Endothelial cell (in vitro differentiated cells): ENCODE data around the gene CYRIA. TPM values are rescaled to one million over a fixed set of nuclear protein-coding genes. Genes with fewer than 3 reads are reported as not detected.
A peak's percentile ranks its signal among the peaks of the same experiment; 100 is the strongest.

Experiments used
- DNase-seq: peaks from one replicate; pipeline ENCODE4 v3.0.0; 2021; ENCODE audit warnings: low spot score
- H3K27ac Mint-ChIP-seq: one replicate; pipeline ENCODE4 v1.8.0; 2021; ENCODE audit warnings: mixed read lengths, inconsistent platforms; ENCODE audit not compliant: unreplicated experiment
- H3K27me3 Mint-ChIP-seq: one replicate; pipeline ENCODE4 v1.8.0; 2021; ENCODE audit warnings: mild to moderate bottlenecking, moderate library complexity, mixed read lengths, inconsistent platforms; ENCODE audit not compliant: unreplicated experiment
- H3K36me3 Mint-ChIP-seq: one replicate; pipeline ENCODE4 v1.8.0; 2021; ENCODE audit warnings: mild to moderate bottlenecking, low read depth, mixed read lengths, inconsistent platforms; ENCODE audit not compliant: unreplicated experiment
- H3K4me1 Mint-ChIP-seq: one replicate; pipeline ENCODE4 v1.8.0; 2021; ENCODE audit warnings: mild to moderate bottlenecking, mixed read lengths, inconsistent platforms; ENCODE audit not compliant: unreplicated experiment
- H3K4me3 Mint-ChIP-seq: one replicate; pipeline ENCODE4 v1.8.0; 2021; ENCODE audit warnings: mild to moderate bottlenecking, mixed read lengths, inconsistent platforms; ENCODE audit not compliant: unreplicated experiment
- H3K9me3 Mint-ChIP-seq: one replicate; pipeline ENCODE4 v1.8.0; 2021; ENCODE audit warnings: mixed read lengths, inconsistent platforms; ENCODE audit not compliant: unreplicated experiment
- total RNA-seq: library from RNA; stranded (reverse); fragmentation: NEBNext Ultra II Directional; extraction: Animal tissue kit (Norgen Biotek cat#: 25700); gene quantifications from one replicate; pipeline ENCODE4 v1.2.1, GENCODE V29; 2021; ENCODE audit not compliant: unreplicated experiment
- TF ChIP-seq, protein P1 (sequence below): fragments of 200-600 bp; sonication (generic); IDR thresholded peaks from one replicate; pipeline ENCODE4 v1.5.0; 2021; ENCODE audit warnings: antibody characterized with exemption; ENCODE audit not compliant: unreplicated experiment

The CYRIA gene
- total RNA-seq, 1 donor from 2014 or later, result 32.4 TPM

DNA sequence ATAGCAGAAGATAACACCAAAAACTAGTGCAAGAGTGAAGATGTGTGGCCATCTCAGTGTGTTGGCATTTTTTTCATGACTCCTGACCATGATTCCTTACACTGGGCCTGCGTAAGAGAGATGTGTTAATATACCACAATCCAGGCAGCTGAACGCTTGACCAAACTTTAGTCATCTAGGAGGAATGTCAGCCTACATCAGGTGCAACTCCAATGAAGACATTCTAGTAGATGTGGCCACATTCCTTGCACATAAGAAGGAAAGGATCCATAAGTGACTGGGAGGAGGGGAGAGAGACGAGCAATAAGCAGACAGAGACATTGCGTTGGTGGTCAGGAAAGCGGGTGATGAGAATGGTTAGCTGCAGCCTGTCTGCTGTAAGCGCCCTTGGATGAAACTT is 42.6 kb downstream of the CYRIA start:
- Mint-ChIP-seq H3K27ac (no peak overlapping the region), H3K9me3 (no peaks in the 10 kb centered on the region), H3K36me3 (peaks cover 29% of the 10 kb centered on the region), H3K4me1 (peaks cover 65% of the 10 kb centered on the region), H3K27me3 (peaks cover 7% of the 10 kb centered on the region), H3K4me3 (no peak overlapping the region)
- no peak for DNase-seq
- TF ChIP-seq, protein P1, sequence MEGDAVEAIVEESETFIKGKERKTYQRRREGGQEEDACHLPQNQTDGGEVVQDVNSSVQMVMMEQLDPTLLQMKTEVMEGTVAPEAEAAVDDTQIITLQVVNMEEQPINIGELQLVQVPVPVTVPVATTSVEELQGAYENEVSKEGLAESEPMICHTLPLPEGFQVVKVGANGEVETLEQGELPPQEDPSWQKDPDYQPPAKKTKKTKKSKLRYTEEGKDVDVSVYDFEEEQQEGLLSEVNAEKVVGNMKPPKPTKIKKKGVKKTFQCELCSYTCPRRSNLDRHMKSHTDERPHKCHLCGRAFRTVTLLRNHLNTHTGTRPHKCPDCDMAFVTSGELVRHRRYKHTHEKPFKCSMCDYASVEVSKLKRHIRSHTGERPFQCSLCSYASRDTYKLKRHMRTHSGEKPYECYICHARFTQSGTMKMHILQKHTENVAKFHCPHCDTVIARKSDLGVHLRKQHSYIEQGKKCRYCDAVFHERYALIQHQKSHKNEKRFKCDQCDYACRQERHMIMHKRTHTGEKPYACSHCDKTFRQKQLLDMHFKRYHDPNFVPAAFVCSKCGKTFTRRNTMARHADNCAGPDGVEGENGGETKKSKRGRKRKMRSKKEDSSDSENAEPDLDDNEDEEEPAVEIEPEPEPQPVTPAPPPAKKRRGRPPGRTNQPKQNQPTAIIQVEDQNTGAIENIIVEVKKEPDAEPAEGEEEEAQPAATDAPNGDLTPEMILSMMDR, result no peak

DNA sequence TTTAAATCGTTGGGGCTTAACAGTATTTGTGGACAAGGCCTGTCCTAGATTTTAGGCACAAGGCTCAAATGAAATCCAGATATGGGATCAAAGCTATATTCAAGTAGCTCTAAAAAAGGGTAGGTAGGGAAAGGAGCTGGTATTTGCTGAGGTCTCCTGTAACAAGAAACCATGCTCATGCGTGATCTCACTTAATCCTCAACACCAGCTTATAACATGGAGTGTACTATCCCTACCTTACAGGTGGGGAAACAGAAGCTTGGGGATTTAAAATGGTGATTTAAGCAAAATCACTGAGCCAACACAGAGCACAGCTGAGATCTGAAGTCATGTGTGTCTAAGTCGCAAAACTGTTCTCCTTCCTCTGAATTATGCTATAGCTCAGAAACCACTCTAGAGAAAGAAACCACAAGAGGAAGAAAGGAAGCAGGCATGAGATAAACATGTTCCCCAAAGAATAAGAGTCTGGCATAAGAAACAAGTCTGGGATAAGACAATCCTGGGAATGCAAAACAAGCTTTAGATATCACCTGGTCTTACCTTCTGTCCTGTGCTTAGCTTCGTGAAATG is 43.1 kb downstream of the CYRIA start:
- no peaks in the 10 kb centered on the region for H3K9me3 Mint-ChIP-seq
- TF ChIP-seq, protein P1, result no peak
- DNase-seq, result no peak
- peaks cover 7% of the 10 kb centered on the region for H3K27me3 Mint-ChIP-seq
- no peak overlapping the region for H3K27ac Mint-ChIP-seq
- H3K4me1 Mint-ChIP-seq, result peaks cover 62% of the 10 kb centered on the region
- peaks cover 29% of the 10 kb centered on the region for H3K36me3 Mint-ChIP-seq
- no peak overlapping the region for H3K4me3 Mint-ChIP-seq

DNA sequence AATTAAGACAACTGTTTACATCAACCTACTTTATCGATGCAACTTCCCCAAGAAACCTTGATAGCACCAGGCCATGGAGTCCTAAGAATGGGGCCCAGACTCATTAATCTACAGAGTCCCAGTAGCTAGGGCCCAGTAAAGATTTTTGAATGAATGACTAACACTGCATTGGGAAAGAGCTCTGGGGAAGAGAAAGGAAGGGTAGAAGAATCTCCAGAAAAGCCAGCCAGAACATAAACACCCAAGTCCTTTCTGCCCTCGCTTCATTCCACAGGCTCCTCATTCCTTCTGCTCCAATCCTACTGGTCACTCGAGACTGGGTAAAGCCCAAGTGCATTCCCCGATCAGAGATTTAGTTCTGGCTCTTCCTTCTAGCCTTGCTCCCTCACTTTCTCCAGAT is 44.3 kb downstream of the CYRIA start:
- Mint-ChIP-seq H3K36me3 (peaks cover 32% of the 10 kb centered on the region), H3K4me1 (peaks cover 56% of the 10 kb centered on the region), H3K4me3 (peak overlapping the region; percentile 16), H3K9me3 (no peaks in the 10 kb centered on the region), H3K27me3 (peaks cover 2% of the 10 kb centered on the region), H3K27ac (no peak overlapping the region)
- TF ChIP-seq, protein P1, result no peak
- no peak for DNase-seq

DNA sequence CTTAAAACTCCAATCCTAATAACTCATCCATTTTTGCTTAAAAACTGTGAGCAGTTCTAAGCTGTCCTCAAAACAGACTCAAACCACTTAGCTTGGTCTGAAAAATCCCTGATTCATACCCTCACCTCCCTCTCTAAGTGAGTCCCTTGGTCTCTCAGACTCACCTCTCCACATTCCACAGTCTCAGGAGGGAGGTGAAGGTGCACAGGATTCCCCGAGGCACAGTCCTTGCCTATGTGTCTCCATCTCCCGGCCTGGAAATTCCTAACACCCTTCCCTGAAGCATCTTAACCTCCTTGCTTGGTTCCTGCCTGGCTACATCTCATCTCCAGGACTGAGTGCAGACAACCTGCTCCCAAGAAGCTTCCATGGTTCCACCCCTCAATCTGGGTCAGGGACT is 45.0 kb downstream of the CYRIA start:
- Mint-ChIP-seq H3K9me3 (no peaks in the 10 kb centered on the region), H3K4me3 (no peak overlapping the region), H3K36me3 (peaks cover 34% of the 10 kb centered on the region), H3K27ac (no peak overlapping the region), H3K27me3 (no peaks in the 10 kb centered on the region), H3K4me1 (peaks cover 55% of the 10 kb centered on the region)
- TF ChIP-seq, protein P1, result no peak
- DNase-seq, result no peak

DNA sequence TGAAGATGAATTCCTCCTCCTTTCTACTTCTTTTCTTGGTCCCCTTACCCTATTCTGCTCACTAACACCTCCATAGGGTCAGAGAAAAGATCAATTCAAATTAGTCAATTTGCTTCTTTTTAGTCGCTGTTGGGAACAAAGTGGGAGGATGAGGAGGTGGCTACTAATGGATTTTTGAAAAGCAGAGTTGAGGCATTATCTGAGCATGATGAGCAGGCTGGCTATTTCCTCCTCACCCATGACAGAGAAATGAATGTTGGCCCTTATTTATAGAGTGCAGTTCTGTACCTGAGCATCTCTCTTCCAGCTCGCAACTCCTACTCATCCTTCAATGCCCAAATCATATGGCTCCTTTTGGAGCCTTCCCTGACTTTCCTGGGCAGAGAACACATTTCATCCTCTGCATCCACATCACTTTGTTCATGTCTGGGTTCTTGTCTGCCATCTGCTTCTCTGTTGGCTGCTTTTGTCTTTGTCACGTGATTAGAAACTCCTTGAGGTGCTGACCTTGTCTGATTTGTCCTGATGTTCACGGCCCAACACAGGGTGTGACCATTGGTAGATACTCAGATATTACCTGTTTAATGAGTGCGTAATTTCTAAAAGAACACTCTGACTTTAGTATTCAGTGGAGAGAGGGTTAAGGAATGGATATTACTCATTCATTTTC is 45.9 kb downstream of the CYRIA start:
- Mint-ChIP-seq H3K27me3 (no peaks in the 10 kb centered on the region), H3K36me3 (peaks cover 38% of the 10 kb centered on the region), H3K9me3 (no peaks in the 10 kb centered on the region), H3K27ac (no peak overlapping the region), H3K4me1 (peaks cover 50% of the 10 kb centered on the region), H3K4me3 (no peak overlapping the region)
- TF ChIP-seq, protein P1, result no peak
- DNase-seq, result no peak
